Measurements from ENCODE around the gene AMER3. TPM values are rescaled to one million over a fixed set of nuclear protein-coding genes. Genes with fewer than 3 reads are reported as not detected.

AMER3 gene
- total and polyA plus RNA-seq, 10 of the 15 experiments (the other 5 are each of a cell fraction or from before 2014, with no cell fraction given), result not detected

DNA sequence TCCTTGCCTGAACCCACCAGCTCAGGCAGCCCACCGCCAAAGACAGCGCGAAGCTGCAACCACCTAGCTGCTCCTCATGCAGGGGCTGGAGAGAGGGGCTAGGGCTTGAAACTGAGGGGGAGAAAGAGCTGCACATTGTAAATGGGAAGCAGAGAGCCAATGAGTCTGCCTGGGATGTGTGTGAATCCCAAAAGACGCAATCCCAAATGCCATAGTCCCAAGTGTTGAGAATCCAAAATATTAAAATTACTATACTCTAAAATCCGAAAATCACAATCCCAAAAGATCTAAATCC lies 9.4 kb downstream of the AMER3 start:
- intact Hi-C loops (cut with micrococcal nuclease; ENCODE audit: unreplicated experiment), result no loop called here
- peaks cover 0 to 1% of the 10 kb centered on the region in 2 experiments; a peak in 2 of 4 replicates for H3K27me3 ChIP-seq (replicated peaks in 1 of 2; ENCODE audit: control insufficient read depth in 2 of 2, insufficient read depth in 2 of 2, low read length in 1 of 2)
- no peaks in the 10 kb centered on the region for H4K20me1 ChIP-seq (ENCODE audit: control insufficient read depth, insufficient read depth)
- FAIRE-seq (no peak), ATAC-seq (no peak), DNase-seq (ENCODE audit: low read depth, low spot score) (no peak)
- H3K9me3 ChIP-seq (replicated peaks; ENCODE audit: control insufficient read depth, insufficient read depth, low read length), result no peaks in the 10 kb centered on the region
- POLR2A ChIA-PET, result no interaction called here
- RAD21 ChIA-PET (ENCODE audit: unreplicated experiment), result no interaction called here
- H3K4me3 ChIP-seq, result no peak overlapping the region
- WGBS (ENCODE audit: insufficient coverage, insufficient replicate concordance, low lambda C conversion rate, missing lambda C conversion rate), result 60% methylated on average over 5 of the region's 5 CpGs
- no peak overlapping the region for H3K4me2 ChIP-seq (ENCODE audit: control insufficient read depth, insufficient read depth)
- TF ChIP-seq RELA (IDR thresholded peaks at IDR 0.05; ENCODE audit: borderline replicate concordance, partially characterized antibody), result no peak
- TF ChIP-seq, protein P1, sequence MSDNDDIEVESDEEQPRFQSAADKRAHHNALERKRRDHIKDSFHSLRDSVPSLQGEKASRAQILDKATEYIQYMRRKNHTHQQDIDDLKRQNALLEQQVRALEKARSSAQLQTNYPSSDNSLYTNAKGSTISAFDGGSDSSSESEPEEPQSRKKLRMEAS (IDR thresholded peaks at IDR 0.05; ENCODE audit: low read depth, low read length), result no peak
- TF ChIP-seq, protein P2, sequence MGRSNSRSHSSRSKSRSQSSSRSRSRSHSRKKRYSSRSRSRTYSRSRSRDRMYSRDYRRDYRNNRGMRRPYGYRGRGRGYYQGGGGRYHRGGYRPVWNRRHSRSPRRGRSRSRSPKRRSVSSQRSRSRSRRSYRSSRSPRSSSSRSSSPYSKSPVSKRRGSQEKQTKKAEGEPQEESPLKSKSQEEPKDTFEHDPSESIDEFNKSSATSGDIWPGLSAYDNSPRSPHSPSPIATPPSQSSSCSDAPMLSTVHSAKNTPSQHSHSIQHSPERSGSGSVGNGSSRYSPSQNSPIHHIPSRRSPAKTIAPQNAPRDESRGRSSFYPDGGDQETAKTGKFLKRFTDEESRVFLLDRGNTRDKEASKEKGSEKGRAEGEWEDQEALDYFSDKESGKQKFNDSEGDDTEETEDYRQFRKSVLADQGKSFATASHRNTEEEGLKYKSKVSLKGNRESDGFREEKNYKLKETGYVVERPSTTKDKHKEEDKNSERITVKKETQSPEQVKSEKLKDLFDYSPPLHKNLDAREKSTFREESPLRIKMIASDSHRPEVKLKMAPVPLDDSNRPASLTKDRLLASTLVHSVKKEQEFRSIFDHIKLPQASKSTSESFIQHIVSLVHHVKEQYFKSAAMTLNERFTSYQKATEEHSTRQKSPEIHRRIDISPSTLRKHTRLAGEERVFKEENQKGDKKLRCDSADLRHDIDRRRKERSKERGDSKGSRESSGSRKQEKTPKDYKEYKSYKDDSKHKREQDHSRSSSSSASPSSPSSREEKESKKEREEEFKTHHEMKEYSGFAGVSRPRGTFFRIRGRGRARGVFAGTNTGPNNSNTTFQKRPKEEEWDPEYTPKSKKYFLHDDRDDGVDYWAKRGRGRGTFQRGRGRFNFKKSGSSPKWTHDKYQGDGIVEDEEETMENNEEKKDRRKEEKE (IDR thresholded peaks at IDR 0.05), result no peak
- no peak for TF ChIP-seq MTA2 (IDR thresholded peaks at IDR 0.05; ENCODE audit: low read depth)
- TF ChIP-seq CHD2 (IDR thresholded peaks at IDR 0.05; ENCODE audit: borderline replicate concordance, low read depth, low read length), result no peak
- no peak for TF ChIP-seq ZNF217 (IDR thresholded peaks at IDR 0.05)
- TF ChIP-seq, protein P3, sequence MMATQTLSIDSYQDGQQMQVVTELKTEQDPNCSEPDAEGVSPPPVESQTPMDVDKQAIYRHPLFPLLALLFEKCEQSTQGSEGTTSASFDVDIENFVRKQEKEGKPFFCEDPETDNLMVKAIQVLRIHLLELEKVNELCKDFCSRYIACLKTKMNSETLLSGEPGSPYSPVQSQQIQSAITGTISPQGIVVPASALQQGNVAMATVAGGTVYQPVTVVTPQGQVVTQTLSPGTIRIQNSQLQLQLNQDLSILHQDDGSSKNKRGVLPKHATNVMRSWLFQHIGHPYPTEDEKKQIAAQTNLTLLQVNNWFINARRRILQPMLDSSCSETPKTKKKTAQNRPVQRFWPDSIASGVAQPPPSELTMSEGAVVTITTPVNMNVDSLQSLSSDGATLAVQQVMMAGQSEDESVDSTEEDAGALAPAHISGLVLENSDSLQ (IDR thresholded peaks at IDR 0.05), result no peak
- TF ChIP-seq ZSCAN29 (IDR thresholded peaks at IDR 0.05), result no peak
- TF ChIP-seq RBBP5 (conservative IDR thresholded peaks at IDR 0.05), result no peak
- no peak for TF ChIP-seq ZNF24 (IDR thresholded peaks at IDR 0.05)
- no peak for TF ChIP-seq MEF2B (IDR thresholded peaks at IDR 0.05; ENCODE audit: partially characterized antibody, poor library complexity, severe bottlenecking)
- no peak for TF ChIP-seq IKZF1 (conservative IDR thresholded peaks at IDR 0.05)
- no peak for TF ChIP-seq SUPT20H (IDR thresholded peaks at IDR 0.05; ENCODE audit: borderline replicate concordance, control insufficient read depth, low read depth, low read length)
- CTCF ChIA-PET, result no interaction called here
- H3K9ac ChIP-seq (ENCODE audit: control insufficient read depth, insufficient read depth, low read length), result no peak overlapping the region
- H2AFZ ChIP-seq (ENCODE audit: control insufficient read depth, low read depth, low read length), result no peak overlapping the region
- in situ Hi-C loops (cut with MboI), result no loop called here
- H3K4me1 ChIP-seq (ENCODE audit: control insufficient read depth, insufficient read depth, low read length), result no peaks in the 10 kb centered on the region
- no peak overlapping the region for H3K27ac ChIP-seq (ENCODE audit: control insufficient read depth, insufficient read depth)
- H3K36me3 ChIP-seq (ENCODE audit: control insufficient read depth in 2 of 2, insufficient read depth in 2 of 2, low read length in 1 of 2), result no peaks in the 10 kb centered on the region
- BruUV-seq (replicated peaks), result no TSS peak
- no peaks in the 10 kb centered on the region for H3K79me2 ChIP-seq (ENCODE audit: control insufficient read depth, insufficient read depth, low read length)
- SMC1A ChIA-PET (ENCODE audit: uncharacterized antibody, unreplicated experiment), result no interaction called here
